HG03280 (cell line): ENCODE results near the gene SMPD2.

Experiments used
- ATAC-seq: cut with Tn5 transposase; IDR thresholded peaks from one replicate; pipeline ENCODE4 v1.9.1; 2021; ENCODE audit warnings: mild to moderate bottlenecking, moderate library complexity; ENCODE audit not compliant: unreplicated experiment

Gene SMPD2

GRCh38 chr6:109440331-109441068, at the start of gene SMPD2, which contains the start of gene PPIL6:
Gene SMPD2, plus strand, starts transcription at chr6:109440724. Its CDS starts 398 bp downstream, at chr6:109441122.
Gene PPIL6, minus strand, starts transcription at chr6:109440628. Its CDS starts 38 bp downstream, at chr6:109440590.
- ATAC-seq = peak; percentile 91

- no peak for ATAC-seq
Observed at GRCh38 chr6:109393157-109393885, 47.2 kb upstream of the SMPD2 start.

- ATAC-seq = no peak
Observed at GRCh38 chr6:109393886-109394281, 46.6 kb upstream of the SMPD2 start.

- ATAC-seq = no peak
Observed at GRCh38 chr6:109396046-109396718, 44.3 kb upstream of the SMPD2 start.

GRCh38 chr6:109397020-109397419, 43.5 kb upstream of the SMPD2 start:
- no peak for ATAC-seq

- ATAC-seq = no peak
Observed at GRCh38 chr6:109406196-109406595, 34.3 kb upstream of the SMPD2 start.

- no peak for ATAC-seq
Observed at GRCh38 chr6:109411034-109411433, 29.5 kb upstream of the SMPD2 start.

GRCh38 chr6:109417646-109418045, 22.9 kb upstream of the SMPD2 start:
- no peak for ATAC-seq

- ATAC-seq = no peak
Observed at GRCh38 chr6:109420751-109421150, 19.8 kb upstream of the SMPD2 start.

GRCh38 chr6:109421184-109421583, 19.3 kb upstream of the SMPD2 start:
- ATAC-seq = no peak

GRCh38 chr6:109424946-109425345, 15.6 kb upstream of the SMPD2 start:
- ATAC-seq = no peak

- ATAC-seq = no peak
Observed at GRCh38 chr6:109428889-109429477, 11.5 kb upstream of the SMPD2 start.

- ATAC-seq = no peak
Observed at GRCh38 chr6:109429496-109429895, 11.0 kb upstream of the SMPD2 start.

GRCh38 chr6:109434456-109434855, 6.1 kb upstream of the SMPD2 start:
- no peak for ATAC-seq

- no peak for ATAC-seq
Observed at GRCh38 chr6:109436041-109436440, 4.5 kb upstream of the SMPD2 start.

GRCh38 chr6:109441069-109441816, 719 bp downstream of the SMPD2 start:
- ATAC-seq = peak; percentile 20

- ATAC-seq = no peak
Observed at GRCh38 chr6:109442393-109442924, 1.9 kb downstream of the SMPD2 start.

- ATAC-seq = no peak
Observed at GRCh38 chr6:109443425-109443950, 3.0 kb downstream of the SMPD2 start.

- ATAC-seq = no peak
Observed at GRCh38 chr6:109445382-109445781, 4.9 kb downstream of the SMPD2 start.

- ATAC-seq = no peak
Observed at GRCh38 chr6:109446072-109446471, 5.5 kb downstream of the SMPD2 start.
